ENCODE data around the gene SPATS2.
"Not testable (repeated sequence)": the region's sequence is repeated elsewhere in the genome, so short reads cannot be mapped to it uniquely, and the experiment has no call there.

SPATS2 gene

GRCh38 chr12:49525942-49526341, 158.7 kb downstream of the SPATS2 start:
- DNase-seq: no peak

- DNase-seq: no peak
These were observed 160.3 kb downstream of the SPATS2 start for GRCh38 chr12:49527361-49528130.

- no peak for DNase-seq
These were observed 162.2 kb downstream of the SPATS2 start for GRCh38 chr12:49529414-49529813.

GRCh38 chr12:49531745-49532144, 164.5 kb downstream of the SPATS2 start:
- no peak for DNase-seq

- no peak for DNase-seq
These were observed 166.1 kb downstream of the SPATS2 start for GRCh38 chr12:49533331-49533730.

- not testable (repeated sequence) for DNase-seq
These were observed 166.9 kb downstream of the SPATS2 start for GRCh38 chr12:49534122-49534521.

GRCh38 chr12:49534731-49535278, 167.5 kb downstream of the SPATS2 start:
- no peak for DNase-seq

- no peak for DNase-seq
These were observed 168.8 kb downstream of the SPATS2 start for GRCh38 chr12:49535921-49536525.

- no peak for DNase-seq
These were observed 169.3 kb downstream of the SPATS2 start for GRCh38 chr12:49536526-49537071.

GRCh38 chr12:49537231-49537751, 170.0 kb downstream of the SPATS2 start:
- no peak for DNase-seq

GRCh38 chr12:49537752-49538509, 170.7 kb downstream of the SPATS2 start:
- peak; percentile 17 for DNase-seq

- DNase-seq: peak; percentile 85
These were observed 171.5 kb downstream of the SPATS2 start, which contains the start of gene KCNH3 for GRCh38 chr12:49538510-49539403. Gene KCNH3 (plus strand): TSS chr12:49539030. CDS start chr12:49539417, 387 bp downstream.

GRCh38 chr12:49539406-49540228, 172.4 kb downstream of the SPATS2 start:
- no peak for DNase-seq

GRCh38 chr12:49540229-49541139, 173.2 kb downstream of the SPATS2 start:
- DNase-seq: no peak

- no peak for DNase-seq
These were observed 174.0 kb downstream of the SPATS2 start for GRCh38 chr12:49541140-49541861.

- no peak for DNase-seq
These were observed 174.7 kb downstream of the SPATS2 start for GRCh38 chr12:49541911-49542505.

GRCh38 chr12:49542592-49543160, 175.4 kb downstream of the SPATS2 start:
- no peak for DNase-seq
